ENCODE data around the gene LNPK. TPM values are rescaled to one million over a fixed set of nuclear protein-coding genes. Genes with fewer than 3 reads are reported as not detected.
"Not testable (repeated sequence)": the region's sequence is repeated elsewhere in the genome, so short reads cannot be mapped to it uniquely, and the experiment has no call there.

Gene LNPK
- total RNA-seq, 4 donors from 2014 or later, result 18.9 to 48.1 (median 20.2) TPM

- Histone ChIP-seq H3K27me3 (no peaks in the 10 kb centered on the region), H3K4me3 (replicated peaks in 1 of 3) (no peak overlapping the region), H3K36me3 (no peaks in the 10 kb centered on the region), H3K27ac (no peak overlapping the region), H3K4me1 (no peaks in the 10 kb centered on the region), H3K9me3 (no peaks in the 10 kb centered on the region)
- TF ChIP-seq POLR2A (IDR thresholded peaks at IDR 0.05), result no peak
- TF ChIP-seq CTCF (IDR thresholded peaks at IDR 0.05), result no peak
- no peak for DNase-seq
- intact Hi-C loops (cut with DNase I), result no loop called here
- 84 to 92% methylated on average over 3 of the region's 3 CpGs for WGBS, 2 donors
These were observed 83.1 kb downstream of the LNPK start for GRCh38 chr2:175918935-175919334.

GRCh38 chr2:175914846-175915245, 87.2 kb downstream of the LNPK start:
- Histone ChIP-seq H3K4me1 (no peaks in the 10 kb centered on the region), H3K27ac (no peak overlapping the region), H3K27me3 (no peaks in the 10 kb centered on the region), H3K36me3 (no peaks in the 10 kb centered on the region), H3K4me3 (replicated peaks in 1 of 3) (no peak overlapping the region), H3K9me3 (no peaks in the 10 kb centered on the region)
- DNase-seq, result no peak
- intact Hi-C loops (cut with DNase I), result no loop called here
- TF ChIP-seq POLR2A (IDR thresholded peaks at IDR 0.05) (no peak), CTCF (IDR thresholded peaks at IDR 0.05) (no peak)
- WGBS, 2 donors, result 93 to 95% methylated on average over 3 of the region's 3 CpGs

- H3K4me1 ChIP-seq; H3K9me3 ChIP-seq; H3K27ac ChIP-seq; H3K36me3 ChIP-seq; H3K4me3 ChIP-seq (replicated peaks in 1 of 3); H3K27me3 ChIP-seq; DNase-seq; intact Hi-C loops (cut with DNase I): not testable (repeated sequence)
- 66 to 86% methylated on average over 6 to 11 of the region's 12 CpGs for WGBS, 2 donors
These were observed 88.0 kb downstream of the LNPK start for GRCh38 chr2:175913849-175914743.

GRCh38 chr2:175913267-175913666, 88.8 kb downstream of the LNPK start:
- H3K36me3 ChIP-seq; H3K27ac ChIP-seq; intact Hi-C loops (cut with DNase I); H3K4me3 ChIP-seq (replicated peaks in 1 of 3); H3K27me3 ChIP-seq; H3K4me1 ChIP-seq; DNase-seq; H3K9me3 ChIP-seq: not testable (repeated sequence)
- WGBS, 2 donors, result 85% methylated on average over 2 of the region's 2 CpGs

GRCh38 chr2:175904035-175904434, 98.0 kb downstream of the LNPK start:
- intact Hi-C loops (cut with DNase I), result no loop called here
- H3K27me3 ChIP-seq, result no peaks in the 10 kb centered on the region
- H3K36me3 ChIP-seq, result no peaks in the 10 kb centered on the region
- 81 to 84% methylated on average over 4 of the region's 4 CpGs for WGBS, 2 donors
- no peak for TF ChIP-seq POLR2A (IDR thresholded peaks at IDR 0.05)
- TF ChIP-seq CTCF (IDR thresholded peaks at IDR 0.05), result no peak
- no peaks in the 10 kb centered on the region for H3K9me3 ChIP-seq
- no peak overlapping the region for H3K4me3 ChIP-seq (replicated peaks in 1 of 3)
- H3K27ac ChIP-seq, result no peak overlapping the region
- DNase-seq, result no peak
- no peaks in the 10 kb centered on the region for H3K4me1 ChIP-seq

- Histone ChIP-seq H3K27me3 (no peaks in the 10 kb centered on the region), H3K9me3 (no peaks in the 10 kb centered on the region), H3K36me3 (no peaks in the 10 kb centered on the region), H3K4me1 (no peaks in the 10 kb centered on the region), H3K27ac (no peak overlapping the region), H3K4me3 (replicated peaks in 1 of 3) (no peak overlapping the region)
- no peak for DNase-seq
- no peak for TF ChIP-seq POLR2A (IDR thresholded peaks at IDR 0.05)
- TF ChIP-seq CTCF (IDR thresholded peaks at IDR 0.05), result no peak
- WGBS, 2 donors, result 87 to 88% methylated on average over 1 of the region's 1 CpG
- intact Hi-C loops (cut with DNase I), result no loop called here
These were observed 98.6 kb downstream of the LNPK start for GRCh38 chr2:175903384-175903936.

GRCh38 chr2:175895957-175896356, 106.1 kb downstream of the LNPK start:
- DNase-seq; H3K36me3 ChIP-seq; H3K4me3 ChIP-seq (replicated peaks in 1 of 3); H3K27me3 ChIP-seq; intact Hi-C loops (cut with DNase I); H3K4me1 ChIP-seq; H3K9me3 ChIP-seq; H3K27ac ChIP-seq: not testable (repeated sequence)
- WGBS, 2 donors, result 94 to 97% methylated on average over 1 of the region's 1 CpG
